Activated T-helper 1 cell treated with anti-CD3 and anti-CD28 coated beads, Interleukin-2, amount 50 U/mL, for 16 hours (primary cell): ENCODE data around the gene UBE2QL1.

ENCODE experiments used
- DNase-seq, 2 donors: peaks; one replicate each; pipeline ENCODE4 v3.0.0-alpha.2; 2020; ENCODE audit warnings: low read depth in 1 of 2, low spot score in 1 of 2

UBE2QL1 gene

GRCh38 chr5:6448622-6449464 lies at the start of gene UBE2QL1:
TSS of gene UBE2QL1 (plus strand) at chr5:6448859. CDS start at chr5:6448894, 35 bp downstream.
- no peak for DNase-seq

GRCh38 chr5:6399980-6400910 lies 48.4 kb upstream of the UBE2QL1 start:
- DNase-seq = no peak

GRCh38 chr5:6401410-6401809 lies 47.2 kb upstream of the UBE2QL1 start:
- DNase-seq = no peak

- DNase-seq = no peak
These were observed 45.7 kb upstream of the UBE2QL1 start for GRCh38 chr5:6402939-6403338.

GRCh38 chr5:6403416-6403815 lies 45.2 kb upstream of the UBE2QL1 start:
- no peak for DNase-seq

GRCh38 chr5:6404129-6404528 lies 44.5 kb upstream of the UBE2QL1 start:
- DNase-seq = no peak

GRCh38 chr5:6405591-6405990 lies 43.1 kb upstream of the UBE2QL1 start:
- DNase-seq = no peak

- no peak for DNase-seq
These were observed 41.0 kb upstream of the UBE2QL1 start for GRCh38 chr5:6407558-6408259.

- no peak for DNase-seq
These were observed 40.4 kb upstream of the UBE2QL1 start for GRCh38 chr5:6408260-6408596.

- DNase-seq = no peak
These were observed 39.8 kb upstream of the UBE2QL1 start for GRCh38 chr5:6408627-6409446.

GRCh38 chr5:6410421-6410820 lies 38.2 kb upstream of the UBE2QL1 start:
- DNase-seq = no peak

- no peak for DNase-seq
These were observed 37.5 kb upstream of the UBE2QL1 start for GRCh38 chr5:6411141-6411540.

GRCh38 chr5:6412811-6413210 lies 35.8 kb upstream of the UBE2QL1 start:
- DNase-seq = no peak

- no peak for DNase-seq
These were observed 31.0 kb upstream of the UBE2QL1 start for GRCh38 chr5:6417657-6418056.

GRCh38 chr5:6418679-6419276 lies 29.9 kb upstream of the UBE2QL1 start:
- DNase-seq = no peak

- no peak for DNase-seq
These were observed 29.3 kb upstream of the UBE2QL1 start for GRCh38 chr5:6419340-6419852.

- DNase-seq = no peak
These were observed 25.1 kb upstream of the UBE2QL1 start for GRCh38 chr5:6423327-6424109.

GRCh38 chr5:6424110-6424659 lies 24.5 kb upstream of the UBE2QL1 start:
- no peak for DNase-seq

GRCh38 chr5:6424700-6425099 lies 24.0 kb upstream of the UBE2QL1 start:
- no peak for DNase-seq
